ENCODE data around the gene HMGB2.

HMGB2 gene

DNA sequence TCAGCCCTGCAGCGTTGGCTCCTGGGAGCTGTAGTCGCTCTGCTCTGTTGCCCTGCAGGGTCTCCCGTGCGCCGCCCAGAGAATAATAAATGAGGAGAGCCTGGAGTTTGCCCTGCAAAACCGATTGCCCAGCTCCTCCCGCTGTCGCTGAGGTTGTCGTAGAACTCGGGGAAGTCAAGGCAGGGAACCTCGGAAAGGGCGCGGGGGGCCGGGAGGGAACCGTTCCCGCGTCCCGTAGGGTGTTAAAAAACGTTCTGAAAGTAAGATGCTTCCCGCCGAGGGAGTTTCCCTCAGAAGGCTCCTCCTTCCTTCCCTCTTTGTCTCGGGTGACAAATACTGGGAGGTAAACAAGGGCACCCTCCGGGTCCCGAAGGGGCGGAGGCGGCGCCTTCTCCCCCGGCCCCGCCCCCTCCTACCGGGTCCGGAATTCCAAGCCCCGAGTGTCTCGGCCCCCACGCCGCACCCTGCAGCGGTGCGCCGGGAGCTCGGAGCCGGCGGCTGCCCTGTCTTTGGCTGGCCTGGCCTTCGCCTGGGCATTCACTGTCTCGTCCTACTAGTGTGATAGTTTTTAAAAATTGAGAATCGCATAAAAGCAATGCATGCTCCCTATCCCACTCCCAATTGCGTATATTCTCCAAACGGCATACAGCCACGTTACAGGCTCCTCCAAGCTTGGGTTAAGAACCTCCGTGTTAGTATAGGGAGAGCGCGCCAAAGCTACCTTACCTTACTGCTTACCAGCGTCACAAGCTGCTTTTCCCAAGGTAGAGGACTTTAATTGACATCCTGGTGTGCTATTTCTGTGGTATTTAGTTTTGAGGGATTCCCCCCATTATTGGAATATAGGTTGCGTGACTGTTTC, 964 bp upstream of the HMGB2 start:
- peak; percentile 15 to 37 for DNase-seq

DNA sequence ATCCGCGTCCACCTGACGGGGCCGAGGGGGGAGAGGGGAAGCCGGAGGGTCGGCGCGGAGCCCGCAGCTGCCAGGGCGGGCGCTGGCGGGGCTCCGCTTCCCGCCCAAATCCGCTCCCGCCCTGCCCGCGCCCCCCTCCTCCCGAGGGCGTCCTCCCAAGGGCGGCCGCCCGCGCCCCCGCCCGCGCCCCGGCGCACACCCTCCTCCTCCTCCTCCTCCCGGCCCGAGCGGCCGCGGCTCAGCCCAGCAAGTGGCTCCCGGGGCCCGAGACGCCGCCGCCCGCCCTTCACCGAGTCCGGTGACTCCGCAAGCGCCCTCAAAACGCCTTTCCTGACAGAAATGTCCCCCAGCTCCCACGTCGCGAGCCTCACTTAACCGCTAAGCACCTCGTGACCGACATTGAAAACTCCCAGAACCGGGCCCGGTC, 487 bp downstream of the HMGB2 start:
- peak; percentile 42 to 53 for DNase-seq

DNA sequence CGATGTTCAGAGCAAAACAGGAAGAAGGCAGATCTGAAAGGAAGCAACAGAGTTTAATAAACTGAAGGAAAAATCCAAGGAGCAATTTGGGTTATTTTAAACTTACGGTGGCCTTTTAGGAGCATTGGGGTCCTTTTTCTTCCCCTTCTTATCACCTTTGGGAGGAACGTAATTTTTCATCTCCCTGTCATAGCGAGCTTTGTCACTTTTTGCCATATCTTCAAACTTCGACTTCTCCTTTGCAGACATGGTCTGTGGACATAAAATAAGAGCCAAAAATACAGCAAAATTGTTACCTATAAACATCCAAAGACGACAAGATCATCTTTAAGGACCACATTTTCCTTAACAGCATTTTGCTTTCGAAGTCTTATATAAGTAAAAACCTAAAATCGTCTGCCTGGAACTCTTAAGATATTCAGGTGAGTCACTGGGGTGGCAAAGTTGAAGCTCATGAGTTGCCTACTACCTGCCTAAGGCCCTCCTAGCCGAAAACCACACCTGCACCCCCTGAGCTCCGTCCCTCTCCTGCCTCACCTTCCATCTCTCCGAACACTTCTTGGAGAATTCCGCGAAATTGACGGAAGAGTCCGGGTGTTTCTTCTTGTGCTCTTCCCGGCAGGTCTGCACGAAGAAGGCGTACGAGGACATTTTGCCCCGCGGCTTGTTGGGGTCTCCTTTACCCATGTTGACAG, 1.0 kb downstream of the HMGB2 start:
- DNase-seq, result peak in 1 of 2 donors; percentile 24

DNA sequence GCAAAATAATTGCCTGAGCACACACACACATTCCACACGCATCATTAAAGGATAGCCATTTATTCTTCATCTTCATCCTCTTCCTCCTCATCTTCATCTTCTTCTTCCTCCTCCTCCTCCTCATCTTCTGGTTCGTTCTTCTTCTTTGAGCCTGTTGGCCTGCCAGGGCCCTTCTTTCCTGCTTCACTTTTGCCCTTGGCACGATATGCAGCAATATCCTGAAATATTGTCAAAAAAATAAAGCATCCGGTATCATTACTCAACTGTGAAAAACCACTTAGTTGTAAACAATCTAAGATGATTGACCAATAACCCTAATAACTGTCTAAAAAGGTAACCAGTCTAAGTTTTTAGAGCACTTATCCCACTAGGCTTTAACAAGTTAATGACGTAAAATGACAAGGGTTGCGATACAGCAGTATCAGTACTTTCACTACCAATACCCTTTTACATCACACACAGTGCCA, 2.1 kb downstream of the HMGB2 start:
- peak in 1 of 2 donors; percentile 22 for DNase-seq

DNA sequence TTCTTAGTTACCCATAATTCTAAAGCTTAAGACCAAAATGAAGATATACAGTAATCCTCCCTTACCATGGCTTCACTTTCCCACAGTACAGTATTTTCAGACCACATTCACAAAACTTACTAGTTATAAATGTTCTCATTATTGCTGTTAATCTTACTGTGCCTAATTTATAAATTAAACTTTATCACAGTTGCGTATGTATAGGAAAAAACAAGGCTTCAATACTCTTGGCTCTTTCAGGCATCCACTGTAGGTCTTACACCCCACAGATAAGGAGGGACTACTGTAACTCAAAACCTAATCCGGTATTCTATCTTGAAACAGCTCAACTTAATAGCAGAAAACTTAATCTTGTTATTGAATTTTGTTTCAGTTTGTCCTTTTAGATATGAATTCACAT, 3.6 kb downstream of the HMGB2 start:
- no peak for DNase-seq

DNA sequence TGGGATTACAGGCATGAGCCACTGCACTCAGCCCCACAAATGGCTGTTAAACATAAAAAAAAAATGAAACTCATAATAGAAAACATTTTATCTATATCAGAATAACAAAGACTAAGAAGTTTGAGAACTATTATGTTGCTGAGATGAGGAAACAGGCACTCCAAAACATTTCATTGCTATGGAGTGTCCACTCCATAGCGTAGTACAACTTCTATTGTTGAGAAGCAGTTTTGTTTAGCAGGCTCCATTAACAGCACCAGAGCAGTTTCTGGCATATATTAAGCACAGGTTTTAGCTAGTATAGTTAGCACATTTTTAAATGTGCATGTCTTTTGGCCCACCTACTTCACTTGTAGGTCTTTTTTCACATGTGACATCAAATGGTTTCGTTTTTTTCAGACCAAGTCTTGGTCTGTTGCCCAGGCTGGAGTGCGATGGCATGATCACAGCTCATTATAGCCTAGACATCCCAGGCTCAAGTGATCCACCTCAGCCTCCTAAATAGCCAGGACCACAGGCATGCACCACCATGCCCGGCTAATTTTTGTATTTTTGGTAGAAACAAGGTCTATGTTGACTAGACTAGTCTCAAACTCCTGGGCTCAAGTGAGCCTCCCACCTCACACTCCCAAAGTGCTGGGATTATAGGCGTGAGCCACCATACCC, 5.8 kb downstream of the HMGB2 start:
- no peak for DNase-seq

DNA sequence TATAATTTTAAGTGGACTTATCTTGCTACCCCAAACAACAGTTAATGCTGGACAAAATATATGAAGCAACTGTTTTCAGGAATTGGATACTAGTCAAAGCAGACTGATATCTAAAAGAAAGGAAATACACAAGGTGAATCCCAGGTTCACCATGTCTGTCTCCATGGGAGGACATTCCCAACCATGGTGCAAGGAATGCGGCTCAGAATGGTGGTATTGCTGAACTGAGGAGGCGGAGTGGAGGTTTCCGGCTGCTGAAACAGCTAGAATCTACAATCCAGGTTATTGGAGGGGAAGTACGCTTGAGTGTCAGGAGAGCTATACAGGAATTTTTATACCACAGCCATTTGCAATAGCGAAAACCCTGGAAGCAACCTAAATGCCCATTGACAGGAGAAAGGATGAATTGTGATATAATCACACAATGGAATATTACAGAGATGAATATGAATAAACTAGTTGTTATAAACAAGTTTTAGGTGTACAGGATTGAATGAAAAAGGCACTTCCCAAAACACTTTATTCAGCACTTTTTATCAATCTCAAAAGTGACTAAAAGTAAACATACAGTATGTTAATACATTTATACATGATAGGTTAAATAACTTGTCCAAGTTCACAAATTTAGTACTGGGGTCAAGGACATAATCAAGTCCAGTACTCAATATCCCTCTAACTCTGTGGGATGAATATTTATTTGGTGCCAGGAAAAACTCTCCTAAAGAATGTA, 9.0 kb downstream of the HMGB2 start:
- DNase-seq, result no peak

DNA sequence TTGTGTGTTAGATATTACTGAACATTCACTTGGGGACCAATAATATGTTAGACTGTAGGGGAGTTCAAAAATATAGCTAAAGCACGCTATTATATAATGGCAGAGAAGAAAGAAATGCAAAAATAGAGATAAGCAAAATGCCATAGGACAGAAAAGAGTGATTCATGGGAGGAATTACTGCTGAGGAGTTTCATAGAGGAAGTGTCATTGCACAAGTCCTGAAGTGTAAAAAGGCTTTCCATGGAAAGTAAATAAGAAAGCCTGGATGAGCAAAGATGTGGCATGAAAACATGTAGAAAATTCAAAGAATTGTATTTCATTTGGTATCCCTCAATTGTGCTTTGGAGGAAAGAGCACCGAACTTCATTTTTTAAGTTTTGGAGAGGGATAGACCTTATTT, 14.5 kb downstream of the HMGB2 start:
- DNase-seq, result no peak

DNA sequence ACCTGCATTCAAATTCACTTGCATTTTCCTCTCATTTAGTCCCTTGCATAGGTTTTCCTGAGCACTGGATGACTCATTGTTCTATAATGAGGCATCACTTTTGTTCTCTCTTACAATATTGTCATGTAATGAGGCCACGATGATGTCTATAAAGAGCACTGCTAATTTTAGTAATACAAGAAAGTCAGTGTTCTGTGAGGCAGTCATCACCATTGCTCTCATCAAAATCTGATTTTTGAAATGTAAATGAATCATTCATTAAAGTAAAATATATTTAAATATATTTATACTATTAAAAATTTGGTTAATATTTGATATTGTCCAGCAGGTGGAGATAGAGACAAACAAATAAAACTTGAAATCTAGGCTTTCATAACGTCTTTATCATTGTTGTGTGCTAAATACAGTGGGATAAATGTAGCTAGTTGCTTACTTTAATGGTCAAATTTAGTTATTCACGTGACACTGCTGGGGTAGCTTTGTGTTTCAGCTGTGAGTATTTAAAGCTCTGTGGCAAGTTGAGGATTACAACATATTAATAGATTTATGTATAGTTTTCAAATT, 15.4 kb downstream of the HMGB2 start:
- DNase-seq, result peak in 1 of 2 donors; percentile 44

DNA sequence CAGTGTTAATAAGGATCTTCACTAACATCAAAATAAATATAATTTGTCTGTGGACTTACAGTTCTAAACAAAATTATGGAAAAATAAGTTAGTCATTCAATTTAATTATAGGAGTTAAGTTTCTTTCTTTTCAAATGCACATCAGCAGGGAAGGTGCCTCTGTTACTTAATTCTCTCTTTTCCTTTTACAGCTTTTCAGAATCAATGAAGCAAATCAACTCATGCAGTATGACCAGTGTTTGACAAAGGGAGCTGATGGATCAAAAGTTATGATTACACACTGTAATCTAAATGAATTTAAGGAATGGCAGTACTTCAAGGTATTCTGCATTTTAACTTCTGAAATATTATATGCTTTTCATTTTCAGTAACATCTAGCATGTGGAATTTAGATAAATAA, 15.9 kb downstream of the HMGB2 start:
- no peak for DNase-seq

DNA sequence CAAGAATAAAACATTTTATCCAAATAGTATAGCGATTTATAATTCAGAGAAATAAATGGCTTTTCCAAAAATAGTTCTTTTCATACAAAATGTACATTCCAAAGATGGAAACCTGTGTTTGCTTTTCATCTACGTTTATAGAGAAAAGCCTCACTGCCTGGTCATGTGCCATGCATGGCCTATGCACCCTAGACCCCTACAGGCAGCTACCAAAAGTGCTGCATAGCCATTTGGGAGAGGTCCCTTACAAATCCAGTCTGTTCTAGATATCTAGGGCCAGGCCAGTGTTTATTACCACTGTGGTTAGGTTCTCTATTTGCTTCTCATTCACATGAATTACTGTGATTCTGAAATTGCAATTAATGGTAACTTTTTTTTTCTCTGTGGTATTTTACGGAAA, 17.2 kb downstream of the HMGB2 start:
- no peak for DNase-seq

DNA sequence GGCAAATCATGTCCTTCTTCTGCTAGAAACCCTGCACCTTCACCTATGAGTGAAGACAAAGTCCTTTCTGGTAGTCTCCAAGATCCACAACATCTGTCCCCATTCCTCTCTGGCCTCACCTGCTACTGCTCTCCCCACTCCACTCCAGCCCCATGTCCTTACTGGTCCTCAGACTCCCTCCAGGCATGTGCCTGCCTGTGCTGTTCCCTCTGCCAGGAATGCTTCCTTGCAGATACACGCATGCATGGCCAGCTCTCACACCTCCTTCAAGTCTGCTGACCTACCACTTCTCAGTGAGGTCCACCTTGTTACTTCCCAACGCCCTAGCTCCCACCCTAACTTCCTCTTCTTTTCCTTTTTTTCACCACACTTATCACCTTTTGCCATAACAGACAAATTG, 18.1 kb downstream of the HMGB2 start:
- no peak for DNase-seq

DNA sequence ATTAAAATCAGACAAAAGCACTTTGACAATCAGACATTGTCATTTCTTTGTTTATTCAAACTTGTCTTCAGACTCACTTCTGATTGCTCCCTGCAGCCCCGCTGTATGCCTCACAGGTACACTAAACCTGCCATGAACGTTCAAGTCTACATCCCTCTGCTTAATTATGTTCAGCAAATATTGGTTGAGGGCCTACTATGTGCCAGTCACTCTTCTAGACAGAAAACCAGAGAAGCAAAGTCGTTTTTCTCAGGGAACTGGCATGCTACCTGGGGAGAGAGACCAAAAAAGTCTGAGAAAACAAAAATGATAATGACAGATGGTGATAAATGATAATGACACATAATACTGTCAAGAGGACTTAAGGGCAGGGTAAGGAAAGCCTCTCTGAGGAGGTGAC, 19.4 kb downstream of the HMGB2 start:
- no peak for DNase-seq

DNA sequence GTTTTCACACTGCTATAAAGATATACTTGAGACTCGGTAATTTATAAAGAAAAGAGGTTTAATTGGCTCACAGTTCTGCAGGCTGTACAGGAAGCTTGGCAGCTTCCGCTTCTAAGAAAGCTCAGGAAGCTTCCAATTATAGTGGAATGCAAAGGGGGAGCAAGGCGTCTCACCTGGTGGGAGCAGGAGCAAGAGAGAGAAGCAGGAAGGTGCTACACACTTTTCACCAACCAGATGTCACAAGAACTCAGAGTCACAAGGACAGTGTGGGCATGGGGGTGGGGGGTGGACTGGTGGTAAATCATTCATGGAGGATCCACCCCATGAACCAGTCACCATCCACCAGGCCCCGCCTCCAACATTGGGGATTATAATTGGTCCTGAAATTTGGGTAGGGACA, 22.8 kb downstream of the HMGB2 start:
- DNase-seq, result no peak

DNA sequence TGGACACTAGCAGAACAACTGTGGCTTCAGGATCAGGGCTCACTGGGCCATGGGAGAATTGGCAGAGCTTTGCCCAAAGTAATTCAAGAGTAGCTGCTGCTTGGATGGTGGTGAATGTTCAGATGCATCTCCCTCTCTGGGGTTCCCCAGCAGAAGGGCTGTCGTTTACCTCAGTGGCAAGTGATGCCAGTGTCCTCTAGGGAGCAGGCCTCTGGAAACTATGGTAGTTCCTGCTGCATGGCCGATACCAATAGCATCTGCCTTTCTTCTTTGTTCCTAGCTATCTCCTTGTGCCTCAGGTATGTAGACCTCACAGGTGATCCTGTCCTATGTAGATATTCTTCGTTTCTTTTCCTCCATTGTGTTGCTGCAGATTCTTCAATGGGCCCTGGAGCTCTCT, 26.4 kb downstream of the HMGB2 start:
- DNase-seq, result no peak

DNA sequence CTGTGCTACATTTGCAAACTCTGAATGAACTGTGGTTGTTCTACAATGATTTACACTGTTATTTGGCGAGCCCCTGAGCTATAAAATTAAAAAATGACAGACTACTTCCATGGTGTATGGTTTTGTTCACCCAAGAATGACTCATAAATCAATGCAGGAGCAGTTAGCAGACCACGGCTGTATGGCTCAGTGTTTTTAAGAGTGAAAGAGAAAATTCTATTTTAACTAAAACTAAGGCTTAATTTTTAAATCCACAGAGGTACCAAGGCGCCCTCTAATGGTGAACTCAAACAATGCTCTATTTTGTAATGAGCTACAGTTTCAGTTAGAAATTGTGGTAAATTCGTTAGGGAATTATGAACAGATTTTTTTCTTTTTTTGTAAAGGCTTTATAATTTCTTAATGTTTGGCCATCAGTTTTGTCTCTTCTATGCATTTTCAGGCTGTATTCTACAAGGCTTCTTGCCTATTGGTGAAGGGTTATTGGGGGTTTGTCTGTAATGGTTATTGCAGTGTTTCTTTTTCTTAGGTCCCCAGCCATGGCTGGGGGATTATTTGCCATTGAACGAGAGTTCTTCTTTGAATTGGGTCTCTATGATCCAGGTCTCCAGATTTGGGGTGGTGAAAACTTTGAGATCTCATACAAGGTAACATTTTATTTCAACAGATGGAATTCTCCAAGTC, 32.5 kb downstream of the HMGB2 start:
- DNase-seq, result peak in 1 of 2 donors; percentile 38

DNA sequence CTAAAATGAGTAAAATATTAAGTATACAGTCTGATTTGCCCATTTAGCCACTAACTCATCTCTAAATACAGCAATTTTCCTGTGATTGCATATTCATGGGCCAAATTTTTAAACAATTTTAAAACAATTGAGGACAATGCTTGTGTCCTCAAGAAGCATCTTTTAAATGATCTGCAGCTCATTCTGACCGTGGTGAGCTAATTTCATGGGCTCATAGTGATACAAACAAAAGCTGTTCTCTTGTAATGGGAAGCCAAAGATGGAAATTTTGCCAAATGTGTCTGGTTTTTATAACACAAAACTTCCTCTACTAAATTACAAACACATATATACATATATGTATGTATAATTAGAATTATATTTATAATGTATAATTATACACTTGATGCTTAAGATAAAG, 39.7 kb downstream of the HMGB2 start:
- DNase-seq, result no peak

DNA sequence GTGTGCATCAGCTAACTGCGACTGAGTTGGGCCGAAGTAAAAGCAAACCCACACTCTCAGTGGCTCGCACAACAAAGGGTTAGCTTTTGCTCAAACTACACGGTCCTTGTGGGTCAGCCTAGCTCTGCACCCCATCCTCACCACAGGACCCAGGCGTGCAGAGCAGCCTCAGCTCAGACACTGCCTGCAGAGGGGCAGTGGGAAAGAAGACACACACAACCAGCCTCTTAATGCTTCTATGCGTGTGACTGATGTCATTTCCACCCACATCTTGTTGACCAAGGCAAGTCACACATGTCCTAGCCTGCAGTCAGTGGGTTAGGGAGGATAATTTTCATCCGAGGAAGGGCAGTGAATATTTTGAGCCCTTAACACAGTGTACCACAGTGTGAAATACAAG, 40.5 kb downstream of the HMGB2 start:
- DNase-seq, result no peak

DNA sequence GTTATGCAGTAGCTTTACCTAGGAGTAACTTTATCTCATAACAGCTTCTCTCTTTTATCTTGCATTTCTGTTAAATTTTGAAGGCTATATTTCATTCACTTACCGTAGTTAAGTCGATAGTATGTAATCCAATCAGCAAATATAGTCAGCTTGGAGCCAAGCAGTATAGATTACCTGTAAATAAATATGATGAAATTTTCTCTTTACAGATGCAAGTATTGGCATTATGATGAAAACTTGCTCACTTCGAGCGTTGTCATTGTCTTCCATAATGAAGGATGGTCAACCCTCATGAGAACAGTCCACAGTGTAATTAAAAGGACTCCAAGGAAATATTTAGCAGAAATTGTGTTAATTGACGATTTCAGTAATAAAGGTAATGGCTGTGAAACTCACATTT, 42.3 kb downstream of the HMGB2 start:
- DNase-seq, result no peak

DNA sequence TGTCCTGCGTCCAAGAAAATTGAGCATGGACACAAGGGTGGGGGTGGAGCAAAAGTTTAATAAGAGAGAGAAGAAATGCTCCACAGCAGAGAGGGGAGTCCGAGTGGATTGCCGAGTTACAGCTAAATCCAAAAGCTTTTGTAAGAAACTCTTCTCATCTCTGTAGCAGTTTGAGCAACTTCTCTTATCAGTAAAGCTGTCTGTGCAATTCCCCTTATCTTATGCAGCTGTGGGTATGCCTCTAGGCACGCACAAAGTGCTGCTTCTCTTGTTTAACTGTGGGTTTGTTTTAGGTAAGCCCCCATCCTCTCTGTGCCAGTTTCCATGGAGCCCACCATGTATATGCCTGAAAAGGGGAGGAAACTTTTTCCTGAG, 44.8 kb downstream of the HMGB2 start:
- DNase-seq, result no peak

DNA sequence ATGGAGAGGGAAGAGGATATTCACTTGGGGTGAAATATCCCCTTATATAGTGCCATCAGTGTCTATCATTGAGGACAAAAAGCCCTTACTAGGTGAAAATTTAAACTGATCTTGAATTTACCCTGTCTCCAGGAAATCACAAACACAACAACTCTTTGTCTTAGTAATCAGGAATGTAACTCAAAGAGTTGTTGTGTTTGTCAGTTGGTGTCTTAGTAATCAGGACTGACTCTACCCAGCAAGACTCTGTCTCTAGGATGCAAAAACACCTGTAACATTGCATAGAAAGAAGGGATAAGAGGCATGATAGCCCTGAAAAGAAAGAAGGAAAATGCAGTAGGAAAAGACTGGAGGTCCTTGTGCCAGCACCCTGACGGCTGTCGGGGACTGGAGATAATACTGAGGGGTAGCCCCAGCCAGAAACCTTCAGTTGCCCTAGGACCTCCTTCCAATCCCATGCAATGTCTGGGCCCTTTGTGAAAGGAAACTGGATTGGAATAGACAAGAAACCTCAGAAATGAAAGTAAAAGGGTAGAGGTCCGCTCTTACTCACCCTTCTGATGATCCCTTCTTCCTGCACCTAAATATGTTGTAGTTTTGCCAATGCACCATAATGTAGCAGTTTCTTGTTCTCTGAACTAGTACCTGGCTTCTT, 45.3 kb downstream of the HMGB2 start:
- DNase-seq, result no peak

DNA sequence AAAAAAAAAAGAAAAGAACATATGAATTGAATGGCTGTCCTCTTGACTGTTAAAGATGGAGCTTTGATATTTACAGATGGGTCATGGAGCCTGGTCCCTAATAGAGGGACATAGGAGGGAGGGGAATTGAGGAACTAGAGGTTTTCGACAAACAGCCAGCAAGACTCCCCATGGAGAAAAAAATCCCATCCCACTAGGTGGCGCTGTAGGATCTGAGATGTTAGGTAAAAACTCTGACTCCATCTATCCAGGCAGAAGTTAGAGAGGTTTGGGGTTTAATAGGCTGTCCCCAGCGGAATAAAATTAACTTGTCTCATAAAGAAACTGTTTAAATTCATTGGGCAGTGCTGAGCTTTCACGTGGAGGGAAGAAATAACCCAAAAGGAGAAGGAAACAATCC, 45.9 kb downstream of the HMGB2 start:
- DNase-seq, result peak; percentile 39 to 63

All from CD4-positive, alpha-beta T cell treated with Interleukin-1 beta for 1 hour (primary cell).